Activated CD8-positive, alpha-beta memory T cell treated with anti-CD3 and anti-CD28 coated beads for 24 hours (primary cell): ENCODE data around the gene PTCH1.

Experiments used
- DNase-seq: peaks from one replicate; pipeline ENCODE4 v3.0.0-alpha.2; 2020

The PTCH1 gene

GRCh38 chr9:95462249-95463147, 54.3 kb downstream of the PTCH1 start:
- DNase-seq, result peak; percentile 86

- DNase-seq, result no peak
Measured at GRCh38 chr9:95461448-95462248, 55.1 kb downstream of the PTCH1 start.

GRCh38 chr9:95460518-95461164, 56.1 kb downstream of the PTCH1 start:
- DNase-seq, result no peak

- DNase-seq, result no peak
Measured at GRCh38 chr9:95459851-95460517, 56.8 kb downstream of the PTCH1 start.

- DNase-seq, result no peak
Measured at GRCh38 chr9:95459178-95459577, 57.6 kb downstream of the PTCH1 start.

- no peak for DNase-seq
Measured at GRCh38 chr9:95458666-95459065, 58.1 kb downstream of the PTCH1 start.

GRCh38 chr9:95457769-95458168, 59.0 kb downstream of the PTCH1 start:
- no peak for DNase-seq

- no peak for DNase-seq
Measured at GRCh38 chr9:95455714-95456113, 61.1 kb downstream of the PTCH1 start.

GRCh38 chr9:95452176-95452575, 64.6 kb downstream of the PTCH1 start:
- DNase-seq, result no peak

GRCh38 chr9:95451065-95451426, 65.7 kb downstream of the PTCH1 start:
- no peak for DNase-seq

- no peak for DNase-seq
Measured at GRCh38 chr9:95450171-95451064, 66.4 kb downstream of the PTCH1 start.

- DNase-seq, result no peak
Measured at GRCh38 chr9:95449016-95449415, 67.8 kb downstream of the PTCH1 start.

- DNase-seq, result no peak
Measured at GRCh38 chr9:95447660-95448420, 68.9 kb downstream of the PTCH1 start.

GRCh38 chr9:95446984-95447383, 69.8 kb downstream of the PTCH1 start:
- DNase-seq, result no peak

- DNase-seq, result no peak
Measured at GRCh38 chr9:95446259-95446658, 70.5 kb downstream of the PTCH1 start.

- DNase-seq, result no peak
Measured at GRCh38 chr9:95444160-95444559, 72.6 kb downstream of the PTCH1 start.

GRCh38 chr9:95443301-95443700, 73.5 kb downstream of the PTCH1 start:
- DNase-seq, result no peak

- no peak for DNase-seq
Measured at GRCh38 chr9:95441081-95441480, 75.7 kb downstream of the PTCH1 start.

GRCh38 chr9:95440447-95440846, 76.3 kb downstream of the PTCH1 start:
- no peak for DNase-seq

- no peak for DNase-seq
Measured at GRCh38 chr9:95438561-95439357, 78.0 kb downstream of the PTCH1 start.
